SK-N-SH (cell line): ENCODE data around the gene ZC3H4. TPM values are rescaled to one million over a fixed set of nuclear protein-coding genes. Genes with fewer than 3 reads are reported as not detected.

Source experiments
- CTCF ChIA-PET: fragments of 300-600, 350-600 bp; formaldehyde crosslinking; extraction: SDS; loops from one replicate; lab custom pipeline; 2021; lab: Yijun Ruan, JAX
- POLR2A ChIA-PET: fragments of 350-600 bp; sonication (Branson Sonifier 250); formaldehyde crosslinking; extraction: SDS; loops from one replicate; lab custom pipeline; 2020; ENCODE audit warnings: antibody characterized with exemption, inconsistent platforms; lab: Yijun Ruan, JAX
- DNase-seq: peaks from one replicate; pipeline ENCODE4 v3.0.0; 2012
- H2AFZ ChIP-seq: fragments of 200-600 bp; sonication (generic); 2 replicates; pipeline ENCODE4 v1.8.1; 2016; ENCODE audit warnings: antibody characterized with exemption, mild to moderate bottlenecking, low read depth
- H3F3A ChIP-seq: fragments of 200-600 bp; sonication (generic); replicated peaks from 2 replicates; pipeline ENCODE3; 2016; ENCODE audit warnings: antibody characterized with exemption, mild to moderate bottlenecking; ENCODE audit not compliant: insufficient read depth
- H3K27ac ChIP-seq, 2 experiments: fragments of 200-500 bp in 1 of 2; fragments of 200-600 bp in 1 of 2; sonication (Bioruptor generic) in 1 of 2; sonication (generic), shearing (Covaris generic) in 1 of 2; 2 replicates each; pipeline versions ENCODE4 v1.5.1 to v1.6.1; 2014 to 2016; ENCODE audit warnings: low read depth in 2 of 2, inconsistent platforms in 1 of 2, low read length in 1 of 2, mild to moderate bottlenecking in 1 of 2, mixed read lengths in 1 of 2
- H3K27me3 ChIP-seq: fragments of 200-600 bp; sonication (generic), shearing (Covaris generic); 2 replicates; pipeline ENCODE4 v1.6.1; 2016; ENCODE audit warnings: mixed run types; ENCODE audit not compliant: insufficient read depth
- H3K36me3 ChIP-seq, 2 experiments: fragments of 200-500 bp in 1 of 2; fragments of 200-600 bp in 1 of 2; sonication (Bioruptor generic) in 1 of 2; sonication (generic) in 1 of 2; replicated peaks in 1 of 2; 2 replicates each; pipeline versions ENCODE3 to v1.5.1; 2014 to 2016; ENCODE audit warnings: low read length in 1 of 2, mild to moderate bottlenecking in 1 of 2; ENCODE audit not compliant: insufficient read depth in 2 of 2, control insufficient read depth in 1 of 2
- H3K4me1 ChIP-seq, 2 experiments: fragments of 200-500 bp in 1 of 2; fragments of 200-600 bp in 1 of 2; sonication (Bioruptor generic) in 1 of 2; sonication (generic), shearing (Covaris generic) in 1 of 2; 2 replicates each; pipeline versions ENCODE4 v1.5.1 to v1.6.1; 2014 to 2016; ENCODE audit warnings: low read depth in 1 of 2, low read length in 1 of 2, mixed run types in 1 of 2; ENCODE audit not compliant: insufficient read depth in 2 of 2, control insufficient read depth in 1 of 2
- H3K4me2 ChIP-seq: fragments of 200-600 bp; sonication (generic), shearing (Covaris generic); 2 replicates; pipeline ENCODE4 v1.6.1; 2017; ENCODE audit warnings: mixed run types
- H3K4me3 ChIP-seq, 2 experiments: fragments of 200-500 bp in 1 of 2; fragments of 200-600 bp in 1 of 2; sonication (Bioruptor generic) in 1 of 2; sonication (generic), shearing (Covaris generic) in 1 of 2; 2 replicates each; pipeline versions ENCODE4 v1.5.1 to v1.8.1; 2014 to 2016; ENCODE audit warnings: low read depth in 2 of 2, inconsistent platforms in 1 of 2, low read length in 1 of 2, mild to moderate bottlenecking in 1 of 2, mixed read lengths in 1 of 2, moderate library complexity in 1 of 2
- H3K79me2 ChIP-seq: fragments of 200-600 bp; sonication (generic); 2 replicates; pipeline ENCODE4 v1.8.1; 2017; ENCODE audit warnings: mild to moderate bottlenecking; ENCODE audit not compliant: insufficient read depth
- H3K9ac ChIP-seq: fragments of 200-600 bp; sonication (generic); 2 replicates; pipeline ENCODE4 v1.6.1; 2017; ENCODE audit warnings: mixed run types
- H3K9me2 ChIP-seq: fragments of 200-600 bp; sonication (generic); 2 replicates; pipeline ENCODE4 v1.6.1; 2017; ENCODE audit warnings: mixed run types
- H3K9me3 ChIP-seq: fragments of 200-600 bp; sonication (generic); 2 replicates; pipeline ENCODE4 v1.6.1; 2017; ENCODE audit warnings: mixed run types, mild to moderate bottlenecking, moderate library complexity
- H4K20me1 ChIP-seq: fragments of 200-600 bp; sonication (generic); 2 replicates; pipeline ENCODE4 v1.6.1; 2017; ENCODE audit warnings: mild to moderate bottlenecking, mixed run types; ENCODE audit not compliant: insufficient read depth
- ELF1 ChIP-seq: IDR thresholded peaks from 2 replicates; pipeline ENCODE4 v1.4.0; 2012
- EZH2phosphoT487 ChIP-seq: fragments of 200-600 bp; sonication (generic); IDR thresholded peaks from 2 replicates; pipeline ENCODE4 v1.6.1; 2017; ENCODE audit warnings: low read depth, mixed run types, mild to moderate bottlenecking, antibody characterized with exemption, moderate library complexity, borderline replicate concordance
- FOSL2 ChIP-seq: IDR thresholded peaks from 2 replicates; pipeline ENCODE4 v1.4.0; 2012; ENCODE audit warnings: low read depth, mild to moderate bottlenecking, moderate library complexity, borderline replicate concordance
- JUND ChIP-seq: IDR thresholded peaks from 2 replicates; pipeline ENCODE4 v1.4.0; 2012
- POLR2AphosphoS5 ChIP-seq: IDR thresholded peaks from 2 replicates; pipeline ENCODE4 v1.6.1; 2012; ENCODE audit warnings: low read depth, low read length
- RCOR1 ChIP-seq: fragments of 150-350 bp; IDR thresholded peaks from 2 replicates; pipeline ENCODE4 v1.6.1; 2017; ENCODE audit warnings: antibody characterized with exemption, low read length
- SMC3 ChIP-seq: IDR thresholded peaks from 2 replicates; pipeline ENCODE4 v1.6.1; 2012; ENCODE audit warnings: low read depth, low read length, improper control_type of control experiment
- TCF12 ChIP-seq: IDR thresholded peaks from 2 replicates; pipeline ENCODE4 v1.4.0; 2012
- TEAD4 ChIP-seq: IDR thresholded peaks from 2 replicates; pipeline ENCODE4 v1.4.0; 2012; ENCODE audit warnings: mild to moderate bottlenecking, borderline replicate concordance; ENCODE audit not compliant: insufficient read depth
- WGBS: methylation state at CpG from one replicate; pipeline ENCODE4 v1.1.6; 2017; ENCODE audit warnings: low lambda C conversion rate; 5-methylcytosine and 5-hydroxymethylcytosine counted together
- polyA plus RNA-seq, 3 experiments: library from polyadenylated mRNA; depleted of rRNA; stranded (reverse); fragments of >200 nt; gene quantifications; 2 replicates each; pipeline ENCODE4 v1.2.3, GENCODE V29; 2012
- TF ChIP-seq, protein P1 (sequence below): fragments of 200-600 bp; sonication (generic); IDR thresholded peaks from 2 replicates; pipeline ENCODE4 v1.6.1; 2017; ENCODE audit warnings: antibody characterized with exemption, mild to moderate bottlenecking, moderate library complexity
- TF ChIP-seq, protein P2 (sequence below): IDR thresholded peaks from 2 replicates; pipeline ENCODE4 v1.4.0; 2012; ENCODE audit warnings: low read depth, borderline replicate concordance
- TF ChIP-seq, protein P3 (sequence below): fragments of 150-350 bp; IDR thresholded peaks from 2 replicates; pipeline ENCODE4 v1.6.1; 2017; ENCODE audit warnings: antibody characterized with exemption, low read length, low read depth, borderline replicate concordance

The ZC3H4 gene
- polyA plus RNA-seq, 1 of the 3 experiments (the other 2 are of a cell fraction), result 7.6 TPM

DNA sequence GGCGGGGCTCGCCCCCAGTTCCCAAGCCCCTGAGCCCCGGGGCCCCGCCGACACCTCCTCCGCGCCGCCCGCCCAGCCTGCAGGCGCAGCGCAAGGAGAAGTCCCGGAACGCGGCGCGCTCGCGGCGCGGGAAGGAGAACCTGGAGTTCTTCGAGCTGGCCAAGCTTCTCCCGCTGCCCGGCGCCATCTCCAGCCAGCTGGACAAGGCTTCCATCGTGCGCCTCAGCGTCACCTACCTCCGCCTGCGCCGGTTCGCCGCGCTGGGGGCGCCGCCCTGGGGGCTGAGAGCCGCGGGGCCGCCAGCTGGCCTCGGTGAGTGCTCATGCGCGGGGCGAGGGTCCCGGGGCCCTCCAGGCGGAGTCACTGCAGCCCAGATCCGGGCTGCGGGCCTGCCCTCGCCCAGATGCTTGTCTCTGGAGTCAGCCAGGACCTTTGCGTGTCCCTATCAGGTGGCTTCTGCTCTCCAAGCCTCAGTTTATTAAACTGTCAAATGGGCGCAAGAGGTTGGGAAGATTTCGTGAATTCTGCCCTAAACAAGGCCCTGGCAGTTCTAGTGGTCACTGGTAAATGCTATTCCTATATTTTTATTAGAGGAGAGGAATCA is 91.9 kb downstream of the ZC3H4 start:
- Histone ChIP-seq H3K27ac (no peak overlapping the region), H3F3A (peaks cover 15% of the 10 kb centered on the region), H3K79me2 (no peaks in the 10 kb centered on the region), H3K36me3 (no peaks in the 10 kb centered on the region), H3K4me1 (peaks cover 3 to 19% of the 10 kb centered on the region in 2 experiments; a peak in 2 of 4 replicates), H3K9me2 (no peaks in the 10 kb centered on the region), H4K20me1 (peaks cover 5% of the 10 kb centered on the region; the same call in 1 of the 2 replicates), H3K27me3 (peaks cover 39% of the 10 kb centered on the region), H2AFZ (peak overlapping the region; percentile 22; the same call in 1 of the 2 replicates), H3K9me3 (no peaks in the 10 kb centered on the region), H3K4me3 (peak overlapping the region; percentile 35 to 61), H3K4me2 (peak overlapping the region; percentile 88), H3K9ac (no peak overlapping the region)
- ChIA-PET POLR2A (interaction anchor here (0.5 kb wide), 1 partner anchor 93 kb away, joined by 5 read pairs; no protein-coding TSS in a partner anchor), CTCF (interaction anchor here (0.6 to 10.5 kb wide), 5 partner anchors 9 to 111 kb away, joined by 3 to 98 read pairs (median 7); no protein-coding TSS in a partner anchor)
- TF ChIP-seq EZH2phosphoT487, result peak; percentile 60; the same call in 1 of the 2 replicates
- no peak for TF ChIP-seq TCF12
- no peak for TF ChIP-seq JUND
- no peak for TF ChIP-seq POLR2AphosphoS5
- no peak for TF ChIP-seq FOSL2
- TF ChIP-seq ELF1, result no peak
- peak; percentile 69 for DNase-seq
- 14% methylated on average over 18 of the region's 50 CpGs for WGBS

DNA sequence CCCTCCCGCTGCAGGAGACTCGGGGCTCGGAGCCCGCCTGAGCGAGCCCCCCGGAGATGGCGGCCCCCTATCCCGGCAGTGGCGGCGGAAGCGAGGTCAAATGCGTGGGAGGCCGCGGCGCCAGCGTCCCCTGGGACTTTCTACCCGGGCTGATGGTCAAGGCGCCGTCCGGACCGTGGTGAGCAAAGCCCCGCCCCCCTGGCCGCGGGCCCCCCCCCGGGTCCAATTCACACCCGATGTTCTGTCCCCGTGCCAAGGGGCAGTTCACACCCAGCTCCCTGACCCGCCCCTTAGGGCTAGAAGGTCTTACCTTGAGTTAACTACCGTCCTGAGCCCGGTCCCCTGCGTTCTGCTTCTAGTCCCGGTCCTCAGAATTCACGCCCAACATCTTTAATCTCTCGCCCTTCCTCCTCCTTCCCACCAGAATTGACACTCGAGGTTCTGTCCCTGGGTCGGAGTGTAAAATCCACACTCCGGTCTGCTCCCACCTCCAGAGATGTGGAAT is 92.5 kb downstream of the ZC3H4 start:
- peak overlapping the region; percentile 88 for H3K4me2 ChIP-seq
- no peaks in the 10 kb centered on the region for H3K9me3 ChIP-seq
- peaks cover 3 to 19% of the 10 kb centered on the region in 2 experiments; a peak in 2 of 4 replicates for H3K4me1 ChIP-seq
- H3K36me3 ChIP-seq, result no peaks in the 10 kb centered on the region
- peaks cover 15% of the 10 kb centered on the region for H3F3A ChIP-seq
- H4K20me1 ChIP-seq, result peaks cover 5% of the 10 kb centered on the region; the same call in 1 of the 2 replicates
- H3K79me2 ChIP-seq, result no peaks in the 10 kb centered on the region
- H3K4me3 ChIP-seq, result peak overlapping the region; percentile 35 to 61
- H3K27ac ChIP-seq, result no peak overlapping the region
- H2AFZ ChIP-seq, result peak overlapping the region; percentile 22; the same call in 1 of the 2 replicates
- TF ChIP-seq TEAD4 (no peak), ELF1 (no peak), SMC3 (no peak), RCOR1 (no peak)
- TF ChIP-seq, protein P1, sequence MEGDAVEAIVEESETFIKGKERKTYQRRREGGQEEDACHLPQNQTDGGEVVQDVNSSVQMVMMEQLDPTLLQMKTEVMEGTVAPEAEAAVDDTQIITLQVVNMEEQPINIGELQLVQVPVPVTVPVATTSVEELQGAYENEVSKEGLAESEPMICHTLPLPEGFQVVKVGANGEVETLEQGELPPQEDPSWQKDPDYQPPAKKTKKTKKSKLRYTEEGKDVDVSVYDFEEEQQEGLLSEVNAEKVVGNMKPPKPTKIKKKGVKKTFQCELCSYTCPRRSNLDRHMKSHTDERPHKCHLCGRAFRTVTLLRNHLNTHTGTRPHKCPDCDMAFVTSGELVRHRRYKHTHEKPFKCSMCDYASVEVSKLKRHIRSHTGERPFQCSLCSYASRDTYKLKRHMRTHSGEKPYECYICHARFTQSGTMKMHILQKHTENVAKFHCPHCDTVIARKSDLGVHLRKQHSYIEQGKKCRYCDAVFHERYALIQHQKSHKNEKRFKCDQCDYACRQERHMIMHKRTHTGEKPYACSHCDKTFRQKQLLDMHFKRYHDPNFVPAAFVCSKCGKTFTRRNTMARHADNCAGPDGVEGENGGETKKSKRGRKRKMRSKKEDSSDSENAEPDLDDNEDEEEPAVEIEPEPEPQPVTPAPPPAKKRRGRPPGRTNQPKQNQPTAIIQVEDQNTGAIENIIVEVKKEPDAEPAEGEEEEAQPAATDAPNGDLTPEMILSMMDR, result no peak
- TF ChIP-seq, protein P2, sequence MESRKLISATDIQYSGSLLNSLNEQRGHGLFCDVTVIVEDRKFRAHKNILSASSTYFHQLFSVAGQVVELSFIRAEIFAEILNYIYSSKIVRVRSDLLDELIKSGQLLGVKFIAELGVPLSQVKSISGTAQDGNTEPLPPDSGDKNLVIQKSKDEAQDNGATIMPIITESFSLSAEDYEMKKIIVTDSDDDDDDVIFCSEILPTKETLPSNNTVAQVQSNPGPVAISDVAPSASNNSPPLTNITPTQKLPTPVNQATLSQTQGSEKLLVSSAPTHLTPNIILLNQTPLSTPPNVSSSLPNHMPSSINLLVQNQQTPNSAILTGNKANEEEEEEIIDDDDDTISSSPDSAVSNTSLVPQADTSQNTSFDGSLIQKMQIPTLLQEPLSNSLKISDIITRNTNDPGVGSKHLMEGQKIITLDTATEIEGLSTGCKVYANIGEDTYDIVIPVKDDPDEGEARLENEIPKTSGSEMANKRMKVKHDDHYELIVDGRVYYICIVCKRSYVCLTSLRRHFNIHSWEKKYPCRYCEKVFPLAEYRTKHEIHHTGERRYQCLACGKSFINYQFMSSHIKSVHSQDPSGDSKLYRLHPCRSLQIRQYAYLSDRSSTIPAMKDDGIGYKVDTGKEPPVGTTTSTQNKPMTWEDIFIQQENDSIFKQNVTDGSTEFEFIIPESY, result no peak
- TF ChIP-seq, protein P3, sequence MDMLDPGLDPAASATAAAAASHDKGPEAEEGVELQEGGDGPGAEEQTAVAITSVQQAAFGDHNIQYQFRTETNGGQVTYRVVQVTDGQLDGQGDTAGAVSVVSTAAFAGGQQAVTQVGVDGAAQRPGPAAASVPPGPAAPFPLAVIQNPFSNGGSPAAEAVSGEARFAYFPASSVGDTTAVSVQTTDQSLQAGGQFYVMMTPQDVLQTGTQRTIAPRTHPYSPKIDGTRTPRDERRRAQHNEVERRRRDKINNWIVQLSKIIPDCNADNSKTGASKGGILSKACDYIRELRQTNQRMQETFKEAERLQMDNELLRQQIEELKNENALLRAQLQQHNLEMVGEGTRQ, result no peak
- TF ChIP-seq, all 33 proteins: peak for 0
- H3K27me3 ChIP-seq, result peaks cover 39% of the 10 kb centered on the region
- POLR2A ChIA-PET, result interaction anchor here (0.5 kb wide), 1 partner anchor 94 kb away, joined by 5 read pairs; no protein-coding TSS in a partner anchor
- DNase-seq, result peak; percentile 65
- no peaks in the 10 kb centered on the region for H3K9me2 ChIP-seq
- H3K9ac ChIP-seq, result no peak overlapping the region
- CTCF ChIA-PET, result interaction anchor here (2.3 to 10.5 kb wide), 3 partner anchors 8 to 105 kb away, joined by 7 to 98 read pairs (median 44); no protein-coding TSS in a partner anchor
- 4% methylated on average over 10 of the region's 37 CpGs for WGBS
